H9 (cell line): ENCODE results near the gene KCNMA1. TPM values are rescaled to one million over a fixed set of nuclear protein-coding genes. Genes with fewer than 3 reads are reported as not detected.

Source experiments
- DNase-seq: peaks from one replicate; pipeline ENCODE4 v3.0.0-alpha.2; 2017
- H2AFZ ChIP-seq: one replicate; pipeline ENCODE4 v1.6.1; 2013; ENCODE audit warnings: mild to moderate bottlenecking, low read length, control low read depth, moderate library complexity
- H2AK5ac ChIP-seq: 2 replicates; pipeline ENCODE4 v1.6.1; 2013; ENCODE audit warnings: low read length, control low read depth, mixed read lengths; ENCODE audit not compliant: insufficient read length
- H2BK120ac ChIP-seq: one replicate; pipeline ENCODE4 v1.6.1; 2013; ENCODE audit warnings: low read depth, mild to moderate bottlenecking, low read length, control low read depth, inconsistent platforms; ENCODE audit not compliant: poor library complexity, severe bottlenecking
- H2BK12ac ChIP-seq: 2 replicates; pipeline ENCODE4 v1.6.1; 2013; ENCODE audit warnings: low read length, control low read depth, mixed read lengths, low read depth; ENCODE audit not compliant: insufficient read length
- H2BK15ac ChIP-seq: 2 replicates; pipeline ENCODE4 v1.6.1; 2013; ENCODE audit warnings: low read depth, low read length, control low read depth
- H2BK20ac ChIP-seq: one replicate; pipeline ENCODE4 v1.6.1; 2013; ENCODE audit warnings: low read depth, mild to moderate bottlenecking, low read length, control low read depth, inconsistent platforms; ENCODE audit not compliant: poor library complexity, severe bottlenecking
- H2BK5ac ChIP-seq: 2 replicates; pipeline ENCODE4 v1.6.1; 2013; ENCODE audit warnings: low read length, control low read depth, mixed read lengths; ENCODE audit not compliant: insufficient read length
- H3K14ac ChIP-seq: 2 replicates; pipeline ENCODE4 v1.6.1; 2013; ENCODE audit warnings: low read length, control low read depth; ENCODE audit not compliant: insufficient read depth
- H3K18ac ChIP-seq: 2 replicates; pipeline ENCODE4 v1.6.1; 2013; ENCODE audit warnings: low read depth, mild to moderate bottlenecking, mixed read lengths, low read length, control low read depth; ENCODE audit not compliant: insufficient read length
- H3K23ac ChIP-seq: 2 replicates; pipeline ENCODE4 v1.6.1; 2013; ENCODE audit warnings: low read length, control low read depth, mixed read lengths, low read depth; ENCODE audit not compliant: insufficient read length
- H3K23me2 ChIP-seq: 2 replicates; pipeline ENCODE4 v1.6.1; 2013; ENCODE audit warnings: low read depth, mild to moderate bottlenecking, mixed read lengths, low read length, control low read depth; ENCODE audit not compliant: insufficient read length, poor library complexity, severe bottlenecking
- H3K27ac ChIP-seq: 2 replicates; pipeline ENCODE4 v1.5.1; 2013; ENCODE audit warnings: low read length, control low read depth, mixed read lengths, low read depth; ENCODE audit not compliant: insufficient read length
- H3K27me3 ChIP-seq: 2 replicates; pipeline ENCODE4 v1.6.1; 2013; ENCODE audit warnings: low read length, control low read depth, inconsistent platforms; ENCODE audit not compliant: insufficient read depth
- H3K4ac ChIP-seq: 2 replicates; pipeline ENCODE4 v1.6.1; 2013; ENCODE audit warnings: low read depth, mild to moderate bottlenecking, control low read depth, inconsistent platforms, low read length, moderate library complexity
- H3K4me1 ChIP-seq: 2 replicates; pipeline ENCODE4 v1.6.1; 2013; ENCODE audit warnings: low read length, control low read depth, inconsistent platforms; ENCODE audit not compliant: insufficient read depth
- H3K4me2 ChIP-seq: 2 replicates; pipeline ENCODE4 v1.6.1; 2013; ENCODE audit warnings: low read length, control low read depth, mixed read lengths; ENCODE audit not compliant: insufficient read length, insufficient read depth
- H3K56ac ChIP-seq: 2 replicates; pipeline ENCODE4 v1.6.1; 2013; ENCODE audit warnings: low read depth, mild to moderate bottlenecking, mixed read lengths, low read length, control low read depth; ENCODE audit not compliant: insufficient read length
- H3K79me1 ChIP-seq: 2 replicates; pipeline ENCODE4 v1.6.1; 2013; ENCODE audit warnings: low read depth, mild to moderate bottlenecking, moderate library complexity, low read length, control low read depth, inconsistent platforms; ENCODE audit not compliant: insufficient read depth, poor library complexity, severe bottlenecking
- H3K79me2 ChIP-seq: 2 replicates; pipeline ENCODE4 v1.6.1; 2013; ENCODE audit warnings: low read length, control low read depth, inconsistent platforms; ENCODE audit not compliant: insufficient read depth
- H3K9ac ChIP-seq: 2 replicates; pipeline ENCODE4 v1.6.1; 2013; ENCODE audit warnings: low read length, control low read depth, mixed read lengths; ENCODE audit not compliant: insufficient read length; ENCODE audit errors: extremely low read depth
- H3K9me3 ChIP-seq: one replicate; pipeline ENCODE4 v1.6.1; 2013; ENCODE audit warnings: low read depth, low read length, inconsistent platforms; ENCODE audit not compliant: control insufficient read depth
- H3T11ph ChIP-seq: one replicate; pipeline ENCODE4 v1.6.1; 2013; ENCODE audit warnings: mild to moderate bottlenecking, low read length, control low read depth, inconsistent platforms
- H4K20me1 ChIP-seq: one replicate; pipeline ENCODE4 v1.6.1; 2013; ENCODE audit not compliant: control insufficient read depth, insufficient read length, insufficient read depth
- H4K5ac ChIP-seq: 2 replicates; pipeline ENCODE4 v1.6.1; 2013; ENCODE audit warnings: low read depth, mild to moderate bottlenecking, mixed read lengths, low read length, control low read depth; ENCODE audit not compliant: insufficient read length
- H4K8ac ChIP-seq: replicated peaks from 2 replicates; pipeline ENCODE4 v1.6.1; 2013; ENCODE audit warnings: low read length, control low read depth, mixed read lengths, low read depth; ENCODE audit not compliant: insufficient read length
- H4K91ac ChIP-seq: 2 replicates; pipeline ENCODE4 v1.6.1; 2013; ENCODE audit warnings: low read depth, mild to moderate bottlenecking, moderate library complexity, mixed read lengths, low read length, control low read depth; ENCODE audit not compliant: insufficient read length
- H3K27ac Mint-ChIP-seq, 3 experiments: 2 replicates in 2 of 3; 3 replicates in 1 of 3; pipeline ENCODE4 v1.8.0; 2020 to 2021; ENCODE audit warnings: mixed read lengths in 3 of 3, mild to moderate bottlenecking in 1 of 3, moderate library complexity in 1 of 3
- H3K27me3 Mint-ChIP-seq: 2 replicates; pipeline ENCODE4 v1.8.0; 2021; ENCODE audit warnings: low read depth, mild to moderate bottlenecking, moderate library complexity, mixed read lengths
- H3K36me3 Mint-ChIP-seq, 3 experiments: 2 replicates in 2 of 3; 3 replicates in 1 of 3; pipeline ENCODE4 v1.8.0; 2020 to 2021; ENCODE audit warnings: low read depth in 3 of 3, mixed read lengths in 3 of 3; ENCODE audit not compliant: insufficient read depth in 1 of 3
- H3K4me1 Mint-ChIP-seq, 2 experiments: 2 replicates each; pipeline ENCODE4 v1.8.0; 2020; ENCODE audit warnings: mixed read lengths in 2 of 2
- H3K4me3 Mint-ChIP-seq, 2 experiments: 2 replicates in 1 of 2; 3 replicates in 1 of 2; pipeline ENCODE4 v1.8.0; 2020 to 2021; ENCODE audit warnings: mild to moderate bottlenecking in 2 of 2, mixed read lengths in 2 of 2, moderate library complexity in 1 of 2
- H3K9me3 Mint-ChIP-seq, 2 experiments: 2 replicates in 1 of 2; 3 replicates in 1 of 2; pipeline ENCODE4 v1.8.0; 2020; ENCODE audit warnings: mild to moderate bottlenecking in 2 of 2, mixed read lengths in 2 of 2, moderate library complexity in 1 of 2
- WGBS: extraction: QIAGEN DNeasy Blood & Tissue Kit; methylation state at CpG from one replicate; pipeline ENCODE4 v1.1.7; 2013; ENCODE audit warnings: missing lambda C conversion rate, low lambda C conversion rate, mixed read lengths; ENCODE audit not compliant: insufficient read length; ENCODE audit errors: extremely low coverage; 5-methylcytosine and 5-hydroxymethylcytosine counted together
- total RNA-seq: library from RNA; stranded (reverse); gene quantifications from 2 replicates; pipeline ENCODE4 v1.2.1, GENCODE V29; 2021
- TF ChIP-seq, protein P1 (sequence below): fragments of 200-600 bp; sonication (generic); conservative IDR thresholded peaks from 3 replicates; pipeline ENCODE4 v1.8.0; 2021; ENCODE audit warnings: antibody characterized with exemption, mild to moderate bottlenecking

KCNMA1 gene
- total RNA-seq, 1 experiment from 2014 or later, result 2.0 TPM

DNA sequence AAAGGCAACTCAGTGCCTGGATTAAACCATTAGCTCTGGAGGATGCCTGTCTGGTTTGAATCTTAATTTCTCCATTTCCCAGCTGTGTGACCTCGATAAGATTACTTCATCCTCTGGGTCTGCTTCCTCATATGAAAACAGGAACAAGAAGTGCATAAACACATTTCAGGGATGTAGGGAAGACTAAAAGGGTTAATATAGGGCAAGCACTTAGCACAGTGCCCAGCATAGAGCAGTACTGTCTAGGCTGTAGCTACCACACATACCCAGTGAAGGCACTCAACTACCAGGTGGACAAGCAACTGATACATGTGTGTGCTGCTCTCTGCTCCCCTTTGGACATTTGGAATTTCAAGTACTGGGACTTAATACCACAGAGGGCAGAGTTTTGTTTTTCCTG, 85.4 kb downstream of the KCNMA1 start:
- H3K27me3 Mint-ChIP-seq, result peaks cover 1% of the 10 kb centered on the region; the same call in 1 of the 2 replicates
- H4K91ac ChIP-seq, result no peak overlapping the region
- H3K4me2 ChIP-seq, result no peak overlapping the region
- no peak overlapping the region for H3K18ac ChIP-seq
- no peak overlapping the region for H3K27ac ChIP-seq
- H3K4ac ChIP-seq, result no peak overlapping the region
- H3K27ac Mint-ChIP-seq, result no peak overlapping the region
- TF ChIP-seq, protein P1, sequence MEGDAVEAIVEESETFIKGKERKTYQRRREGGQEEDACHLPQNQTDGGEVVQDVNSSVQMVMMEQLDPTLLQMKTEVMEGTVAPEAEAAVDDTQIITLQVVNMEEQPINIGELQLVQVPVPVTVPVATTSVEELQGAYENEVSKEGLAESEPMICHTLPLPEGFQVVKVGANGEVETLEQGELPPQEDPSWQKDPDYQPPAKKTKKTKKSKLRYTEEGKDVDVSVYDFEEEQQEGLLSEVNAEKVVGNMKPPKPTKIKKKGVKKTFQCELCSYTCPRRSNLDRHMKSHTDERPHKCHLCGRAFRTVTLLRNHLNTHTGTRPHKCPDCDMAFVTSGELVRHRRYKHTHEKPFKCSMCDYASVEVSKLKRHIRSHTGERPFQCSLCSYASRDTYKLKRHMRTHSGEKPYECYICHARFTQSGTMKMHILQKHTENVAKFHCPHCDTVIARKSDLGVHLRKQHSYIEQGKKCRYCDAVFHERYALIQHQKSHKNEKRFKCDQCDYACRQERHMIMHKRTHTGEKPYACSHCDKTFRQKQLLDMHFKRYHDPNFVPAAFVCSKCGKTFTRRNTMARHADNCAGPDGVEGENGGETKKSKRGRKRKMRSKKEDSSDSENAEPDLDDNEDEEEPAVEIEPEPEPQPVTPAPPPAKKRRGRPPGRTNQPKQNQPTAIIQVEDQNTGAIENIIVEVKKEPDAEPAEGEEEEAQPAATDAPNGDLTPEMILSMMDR, result no peak
- no peaks in the 10 kb centered on the region for H3K79me1 ChIP-seq
- no CpG with 5 or more reads among the region's 1 CpG for WGBS
- H3K23me2 ChIP-seq, result no peaks in the 10 kb centered on the region
- H3K9me3 ChIP-seq, result no peaks in the 10 kb centered on the region
- no peak overlapping the region for H4K5ac ChIP-seq
- H3K27me3 ChIP-seq, result no peaks in the 10 kb centered on the region
- H4K20me1 ChIP-seq, result no peaks in the 10 kb centered on the region
- H3K4me1 Mint-ChIP-seq, result peaks cover 7% of the 10 kb centered on the region in 2 experiments
- no peak overlapping the region for H3K56ac ChIP-seq
- no peak overlapping the region for H2BK12ac ChIP-seq
- no peaks in the 10 kb centered on the region for H3K4me1 ChIP-seq
- H3K36me3 Mint-ChIP-seq, result no peaks in the 10 kb centered on the region
- no peak overlapping the region for H2BK120ac ChIP-seq
- DNase-seq, result no peak
- H3K23ac ChIP-seq, result no peak overlapping the region
- H2AK5ac ChIP-seq, result no peak overlapping the region
- H2AFZ ChIP-seq, result no peak overlapping the region
- no peaks in the 10 kb centered on the region for H3K9me3 Mint-ChIP-seq
- H3T11ph ChIP-seq, result no peak overlapping the region
- H2BK15ac ChIP-seq, result no peak overlapping the region
- no peak overlapping the region for H4K8ac ChIP-seq
- H3K14ac ChIP-seq, result no peak overlapping the region
- H3K9ac ChIP-seq, result no peak overlapping the region
- H3K4me3 Mint-ChIP-seq, result no peak overlapping the region
- no peak overlapping the region for H2BK20ac ChIP-seq
- no peak overlapping the region for H2BK5ac ChIP-seq
- H3K79me2 ChIP-seq, result no peaks in the 10 kb centered on the region
